Endometrial microvascular endothelial cells (primary cell): ENCODE measurements around the gene ARAP2. TPM values are rescaled to one million over a fixed set of nuclear protein-coding genes. Genes with fewer than 3 reads are reported as not detected.

Experiments used
- in situ Hi-C: cut with HindIII; loops from 2 replicates; pipeline ENCODE4 v1.10.0; 2017; ENCODE audit warnings: low sequenced_read_pairs, low pct_unique_long_range_greater_than_20kb; ENCODE audit errors: inconsistent ontology term
- total RNA-seq: library from RNA; depleted of rRNA; stranded (reverse); fragments of >200 nt; gene quantifications from one replicate; pipeline ENCODE4 v1.2.3, GENCODE V29; 2015; ENCODE audit errors: inconsistent ontology term

Gene ARAP2
- total RNA-seq, 1 donor from 2014 or later = 4.7 TPM

- in situ Hi-C loops = no loop called here
Observed at GRCh38 chr4:36081185-36081584, 163.1 kb downstream of the ARAP2 start.

DNA sequence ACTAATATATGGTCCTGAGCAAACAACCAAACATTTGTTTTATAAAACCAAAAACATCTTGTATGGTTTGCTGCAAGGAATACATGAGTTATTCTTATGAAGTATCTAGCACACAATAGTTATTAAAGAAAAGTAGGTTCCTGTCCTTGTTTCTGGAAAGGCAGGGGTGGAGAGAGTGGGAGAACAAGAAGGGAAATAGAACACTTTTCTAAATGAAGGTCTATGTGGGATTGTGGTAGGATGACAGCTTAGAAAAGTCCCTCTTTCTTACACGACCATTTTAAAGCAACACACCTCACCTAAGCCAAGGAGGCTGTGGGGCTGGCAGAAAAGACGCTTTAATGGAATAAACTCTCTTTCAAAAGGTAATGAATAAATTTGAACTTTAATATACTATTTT is 164.6 kb downstream of the ARAP2 start:
- in situ Hi-C loops = no loop called here

DNA sequence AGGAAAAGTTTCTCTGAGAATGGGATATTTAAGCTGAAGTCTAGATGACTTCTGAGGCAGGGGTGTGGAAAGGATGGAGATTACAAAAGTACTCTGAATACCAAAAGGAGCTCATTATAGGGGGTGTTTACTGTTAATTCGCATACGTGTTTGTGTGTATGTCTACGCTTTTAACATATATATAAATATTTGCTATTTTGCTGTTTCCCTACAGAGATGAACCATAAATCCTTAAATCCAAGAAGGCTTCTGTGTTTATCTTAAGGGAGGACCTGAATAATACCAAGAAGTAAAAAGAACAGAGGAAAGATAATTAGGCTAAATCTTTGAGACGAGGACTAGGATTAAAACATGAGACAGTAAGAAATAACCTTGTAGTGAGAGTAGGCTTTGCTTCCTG is 166.0 kb downstream of the ARAP2 start:
- in situ Hi-C loops = no loop called here

- in situ Hi-C loops = no loop called here
Observed at GRCh38 chr4:36072529-36072928, 171.8 kb downstream of the ARAP2 start.

DNA sequence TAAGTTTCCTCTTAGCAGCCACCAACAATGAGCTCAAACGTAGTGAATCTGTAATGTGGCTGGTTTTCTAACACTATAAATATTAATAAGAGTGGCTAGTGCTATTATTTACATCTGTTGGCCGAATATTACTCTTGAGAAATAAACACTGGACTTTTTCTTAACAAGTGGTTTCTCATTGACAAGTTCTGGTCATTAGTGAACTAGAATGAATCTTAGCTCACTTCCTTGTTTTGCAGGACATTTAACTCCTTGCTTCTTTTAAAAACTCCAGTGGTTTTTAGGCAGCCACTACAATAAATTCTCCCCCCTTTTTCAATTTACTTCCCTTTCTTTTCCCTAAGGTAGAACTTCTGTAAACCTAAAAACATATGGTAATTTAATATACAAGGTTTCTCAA is 177.2 kb downstream of the ARAP2 start:
- in situ Hi-C loops = no loop called here

- in situ Hi-C loops = no loop called here
Observed at GRCh38 chr4:36065274-36065871, 178.9 kb downstream of the ARAP2 start.

GRCh38 chr4:36064117-36064516 is 180.2 kb downstream of the ARAP2 start:
- in situ Hi-C loops = no loop called here

DNA sequence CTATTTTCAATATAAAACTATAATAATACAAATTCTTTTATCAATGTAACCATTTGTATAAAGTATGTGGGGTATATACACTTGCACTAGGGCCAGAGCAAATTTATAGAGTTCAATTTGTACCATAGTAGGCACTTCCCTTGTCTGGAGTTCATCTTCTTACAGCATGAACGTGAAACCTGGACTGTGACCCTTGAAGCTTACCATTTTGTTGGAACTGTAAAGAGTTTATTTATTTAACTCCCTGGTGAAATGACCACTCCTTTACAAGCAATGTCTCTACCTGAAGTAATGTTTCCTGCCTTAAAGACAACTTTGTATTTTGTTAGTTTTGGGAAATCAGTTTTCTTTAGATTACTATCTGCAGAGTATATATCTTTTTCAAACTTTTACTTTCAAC is 188.2 kb downstream of the ARAP2 start:
- in situ Hi-C loops = no loop called here

DNA sequence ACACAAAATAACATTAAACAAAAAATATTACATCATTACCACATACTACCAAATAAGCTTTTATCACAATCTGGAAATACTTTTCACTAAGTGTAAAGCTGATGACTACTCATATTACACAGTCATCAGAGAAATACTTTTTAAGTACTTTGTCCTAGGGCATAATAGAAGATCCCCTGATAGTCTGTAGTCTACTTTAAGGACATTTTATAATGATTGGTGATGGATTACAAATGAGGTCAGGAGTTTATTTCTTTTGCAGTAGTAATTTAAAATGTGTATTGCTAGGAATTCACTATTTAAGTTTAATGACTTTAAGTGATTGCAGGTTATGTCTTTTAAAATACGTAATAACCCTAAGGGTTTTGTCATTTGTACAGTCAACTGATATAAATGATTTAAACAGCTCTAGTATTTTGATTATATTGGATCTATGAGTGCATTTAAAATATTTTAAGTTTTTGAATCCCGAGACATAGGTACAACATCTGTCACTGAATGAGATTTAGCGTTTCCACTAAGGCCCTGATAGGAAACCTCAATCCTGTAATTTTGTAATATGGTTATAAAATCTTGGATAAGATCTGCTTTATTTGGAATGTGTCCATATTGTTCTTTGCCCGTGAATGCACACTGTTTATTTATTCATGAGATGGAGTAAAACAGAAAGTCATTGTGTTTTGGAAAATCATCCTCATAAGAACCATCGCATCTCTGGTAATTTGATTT is 189.5 kb downstream of the ARAP2 start:
- in situ Hi-C loops = no loop called here

- in situ Hi-C loops = no loop called here
Observed at GRCh38 chr4:36053930-36054329, 190.4 kb downstream of the ARAP2 start.

- in situ Hi-C loops = no loop called here
Observed at GRCh38 chr4:36051634-36052033, 192.7 kb downstream of the ARAP2 start.

DNA sequence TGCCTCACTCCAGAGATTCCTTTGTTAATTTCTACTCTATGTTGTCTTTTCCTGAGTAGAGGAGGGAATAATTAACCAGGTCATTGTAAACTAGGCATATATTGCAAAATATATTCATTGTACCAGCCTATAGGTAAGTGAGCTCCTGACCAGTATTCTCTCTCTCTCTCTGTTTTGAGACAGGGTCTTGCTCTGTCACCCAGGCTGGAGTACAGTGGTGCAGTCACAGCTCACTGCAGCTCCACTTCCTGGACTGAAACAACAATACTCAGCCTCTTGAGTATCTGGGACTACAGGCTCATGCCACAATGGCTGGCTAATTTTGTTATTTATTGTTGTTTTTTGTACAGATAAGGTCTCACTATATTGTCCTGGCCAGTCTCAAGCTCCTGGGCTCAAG is 198.3 kb downstream of the ARAP2 start:
- in situ Hi-C loops = no loop called here

DNA sequence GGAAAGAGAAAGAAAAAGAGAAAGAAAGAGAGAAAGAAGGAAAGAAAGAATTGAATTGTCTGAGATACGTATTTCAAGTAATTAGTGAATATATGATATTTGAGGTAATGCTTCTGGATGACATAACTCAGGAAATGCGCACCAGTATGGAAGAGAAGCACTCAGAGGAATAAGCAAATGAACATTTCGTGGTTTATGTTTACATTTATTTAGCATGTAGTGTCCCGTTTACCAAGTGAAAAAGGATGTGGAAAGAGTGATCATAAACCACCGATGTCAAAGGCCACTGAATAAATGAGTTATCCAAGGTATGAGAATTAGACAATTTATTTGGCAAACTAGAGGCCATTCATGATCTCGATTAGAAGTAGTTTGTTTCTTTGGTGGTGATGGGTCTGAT is 200.4 kb downstream of the ARAP2 start:
- in situ Hi-C loops = no loop called here

GRCh38 chr4:36043241-36043640 is 201.1 kb downstream of the ARAP2 start:
- in situ Hi-C loops = no loop called here

GRCh38 chr4:36042122-36042970 is 202.0 kb downstream of the ARAP2 start:
- in situ Hi-C loops = no loop called here

DNA sequence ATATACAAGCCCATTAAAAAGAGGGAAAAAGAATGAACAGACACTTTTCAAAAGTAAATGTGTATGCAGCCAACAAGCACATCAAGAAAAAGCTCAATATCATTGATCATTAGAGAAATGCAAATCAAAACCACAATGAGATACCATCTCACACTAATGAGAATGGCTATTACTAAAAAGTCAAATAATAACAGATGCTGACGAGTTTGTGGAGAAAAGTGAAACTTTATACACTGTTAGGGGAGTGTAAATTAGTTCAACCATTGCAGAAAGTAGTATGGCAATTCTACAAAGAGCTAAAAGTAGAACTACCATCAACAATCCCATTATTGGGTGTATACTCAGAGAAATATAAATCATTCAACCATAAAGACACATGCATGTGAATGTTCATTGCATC is 203.0 kb downstream of the ARAP2 start:
- in situ Hi-C loops = no loop called here

DNA sequence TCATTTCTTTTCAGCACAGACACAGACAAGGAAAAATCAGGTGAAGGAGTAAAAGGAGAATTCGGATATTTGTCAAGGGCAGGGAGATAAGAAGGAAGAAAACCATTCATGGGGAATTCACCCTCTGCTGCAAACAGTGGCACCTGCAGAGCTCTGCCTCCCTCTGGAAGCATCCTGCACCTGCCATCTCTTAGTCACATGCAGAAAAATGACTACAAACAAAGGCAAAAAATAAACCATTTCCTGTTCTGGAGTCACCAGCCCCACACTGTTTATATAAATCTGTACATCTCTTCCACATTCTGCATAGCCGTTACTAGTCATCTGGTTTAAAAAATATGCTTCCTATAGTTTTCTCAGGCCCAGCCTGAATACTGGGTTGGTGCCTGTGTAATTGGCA is 205.3 kb downstream of the ARAP2 start:
- in situ Hi-C loops = no loop called here

GRCh38 chr4:36038491-36038890 is 205.8 kb downstream of the ARAP2 start:
- in situ Hi-C loops = no loop called here

DNA sequence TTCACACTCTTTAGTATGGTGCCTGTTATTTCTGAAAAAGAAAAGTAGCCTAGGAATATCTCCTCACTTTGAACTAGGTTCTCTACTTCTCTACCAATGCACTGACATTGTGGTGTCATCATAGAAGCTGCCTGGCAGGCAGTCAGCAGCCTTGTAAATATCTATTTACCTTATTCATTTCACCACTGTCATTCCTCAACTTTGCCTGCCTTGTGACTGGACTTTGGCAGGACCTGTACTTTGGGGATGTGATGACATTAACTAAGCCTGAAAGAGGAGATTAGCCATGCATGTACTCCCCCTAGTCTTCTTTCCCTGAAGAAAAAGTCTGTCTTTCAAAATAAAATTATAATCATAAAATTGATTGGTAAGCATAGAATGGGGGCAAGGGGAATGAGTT is 207.2 kb downstream of the ARAP2 start:
- in situ Hi-C loops = no loop called here

- in situ Hi-C loops = no loop called here
Observed at GRCh38 chr4:36029951-36030350, 214.4 kb downstream of the ARAP2 start.
